Lung (tissue), 13 donors: Measurements from ENCODE around the gene ELOB. TPM values are rescaled to one million over a fixed set of nuclear protein-coding genes. Genes with fewer than 3 reads are reported as not detected.
"Not testable (repeated sequence)": the region's sequence is repeated elsewhere in the genome, so short reads cannot be mapped to it uniquely, and the experiment has no call there.

Experiments
- ATAC-seq: fragments of 200-7000 bp; cut with Tn5 transposase; one replicate; pipeline ENCODE4 v1.9.1; 2020; ENCODE audit warnings: moderate number of reproducible peaks; ENCODE audit not compliant: insufficient read depth, low FRiP score
- DNase-seq, 3 donors: peaks; one replicate each; pipeline ENCODE4 v3.0.0-alpha.2; 2013 to 2017
- H3K27ac ChIP-seq, 2 donors: one replicate each; pipeline ENCODE4 v1.5.1; 2013; ENCODE audit warnings: mild to moderate bottlenecking in 2 of 2, moderate library complexity in 2 of 2, control low read depth in 1 of 2, inconsistent platforms in 1 of 2, low read depth in 1 of 2, low read length in 1 of 2
- H3K27me3 ChIP-seq, 3 donors: one replicate each; pipeline ENCODE4 v1.5.1; 2013; ENCODE audit warnings: low read length in 2 of 3; ENCODE audit not compliant: control insufficient read depth in 3 of 3, insufficient read depth in 3 of 3
- H3K36me3 ChIP-seq, 4 donors: one replicate each; pipeline ENCODE4 v1.5.1; 2013; ENCODE audit warnings: low read length in 4 of 4, mild to moderate bottlenecking in 1 of 4, moderate library complexity in 1 of 4; ENCODE audit not compliant: control insufficient read depth in 4 of 4, insufficient read depth in 4 of 4
- H3K4me1 ChIP-seq, 5 donors: one replicate each; pipeline ENCODE4 v1.5.1; 2013; ENCODE audit warnings: low read length in 5 of 5, mild to moderate bottlenecking in 2 of 5, moderate library complexity in 1 of 5; ENCODE audit not compliant: control insufficient read depth in 5 of 5, insufficient read depth in 5 of 5
- H3K4me3 ChIP-seq: one replicate; pipeline ENCODE4 v1.5.1; 2013; ENCODE audit warnings: mild to moderate bottlenecking, control low read depth, moderate library complexity
- H3K9ac ChIP-seq, 2 donors: one replicate each; pipeline ENCODE4 v1.5.1; 2013; ENCODE audit warnings: low read length in 2 of 2, control low read depth in 1 of 2; ENCODE audit not compliant: insufficient read depth in 1 of 2
- H3K9me3 ChIP-seq, 4 donors: one replicate each; pipeline ENCODE4 v1.5.1; 2013; ENCODE audit warnings: low read length in 3 of 4, mild to moderate bottlenecking in 1 of 4, moderate library complexity in 1 of 4; ENCODE audit not compliant: control insufficient read depth in 4 of 4, insufficient read depth in 3 of 4
- CTCF ChIP-seq: IDR thresholded peaks from 2 replicates; pipeline ENCODE4 v1.5.1; 2012; ENCODE audit warnings: mild to moderate bottlenecking; ENCODE audit errors: control extremely low read depth, extremely low read depth
- WGBS, 2 donors: extraction: QIAGEN DNeasy Blood & Tissue Kit; methylation state at CpG; one replicate each; pipeline ENCODE4 v1.1.7; 2013; 5-methylcytosine and 5-hydroxymethylcytosine counted together
- polyA plus RNA-seq, 2 donors: library from polyadenylated mRNA; stranded (reverse); fragments of 200-250 nt; gene quantifications; one replicate each; pipeline ENCODE4 v1.2.1, GENCODE V29; 2013
- small RNA-seq: library from RNA; depleted of rRNA; stranded (forward); fragments of <200 nt; gene quantifications from one replicate; pipeline ENCODE3, GENCODE V24; 2014; ENCODE audit warnings: low replicate concordance
- total RNA-seq, 2 donors: library from RNA; depleted of rRNA in 1 of 2; stranded (reverse); fragments of >200 nt in 1 of 2; gene quantifications; one replicate each; pipeline ENCODE4 v1.2.1, GENCODE V29; 2014 to 2021
- donor health status: control.
- donor health status: control.
- donor health status: Bipolar disorder and iron deficiency.
- donor health status: healthy.
- donor health status: DM: yes; HTN: yes; CAD: no.

The ELOB gene
- total and polyA plus RNA-seq, 4 donors: 87.0 to 740 (median 346) TPM

DNA sequence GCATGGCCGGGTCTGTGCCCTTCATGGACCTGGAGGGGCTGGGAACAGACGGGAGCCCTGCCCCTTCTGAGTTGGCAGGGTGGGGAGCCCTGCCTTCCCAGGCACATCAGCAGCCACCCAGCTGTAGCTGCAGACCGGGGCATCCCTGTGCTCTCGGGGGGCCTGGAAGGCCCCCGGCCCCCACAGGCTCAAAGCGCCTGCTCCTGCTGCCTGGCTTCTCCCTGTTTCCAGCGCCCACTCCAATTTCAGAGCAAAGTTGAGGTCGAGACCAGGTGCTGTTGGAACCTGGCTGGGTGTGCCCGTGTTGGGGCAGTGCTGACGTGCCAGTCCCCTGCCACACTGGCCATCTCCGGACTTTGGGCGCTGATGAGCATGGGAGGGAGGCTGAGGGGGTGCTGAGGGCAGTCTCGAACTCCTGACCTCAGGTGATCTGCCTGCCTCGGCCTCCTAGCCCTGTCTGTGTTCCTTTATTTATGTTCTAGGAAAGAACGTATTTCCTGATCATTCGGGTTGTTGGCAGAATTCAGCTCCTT is 52.2 kb downstream of the ELOB start:
- no peak overlapping the region for H3K27ac ChIP-seq
- no peaks in the 10 kb centered on the region for H3K9me3 ChIP-seq
- ATAC-seq (no peak), DNase-seq (no peak)
- 69 to 79% methylated on average over 16 of the region's 16 CpGs for WGBS, 2 donors
- H3K4me1 ChIP-seq: peaks cover 0 to 4% (median 0%) of the 10 kb centered on the region in 5 donors
- no peaks in the 10 kb centered on the region for H3K27me3 ChIP-seq
- H3K36me3 ChIP-seq: no peaks in the 10 kb centered on the region
- no peak overlapping the region for H3K9ac ChIP-seq
- TF ChIP-seq CTCF: no peak
- H3K4me3 ChIP-seq: no peak overlapping the region

DNA sequence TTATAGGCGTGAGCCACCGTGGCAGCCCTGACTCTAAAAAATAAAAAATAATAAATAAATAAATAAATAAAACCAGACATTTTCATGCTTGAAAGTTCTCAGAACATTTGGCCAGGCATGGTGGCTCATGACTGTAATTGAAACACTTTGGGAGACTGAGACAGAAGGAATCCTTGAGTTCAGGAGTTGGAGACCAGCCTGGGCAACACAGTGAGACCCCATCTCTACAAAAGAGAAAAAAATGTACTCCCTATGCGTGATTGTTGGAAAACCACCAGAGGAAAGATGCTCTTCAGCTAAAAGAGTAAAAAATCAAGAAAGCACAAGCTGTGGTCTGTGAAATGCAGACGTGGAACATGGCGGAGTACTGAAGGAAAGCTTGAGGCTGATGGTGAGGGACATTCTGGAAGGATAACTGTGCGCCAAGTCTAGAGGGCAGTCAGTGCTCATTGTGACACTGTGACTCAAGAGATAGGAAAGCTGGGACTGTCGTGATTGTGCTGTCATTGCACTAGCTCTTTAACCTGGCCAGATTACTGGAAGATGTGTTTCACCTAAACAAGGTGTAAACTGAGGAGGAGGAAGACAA is 52.9 kb downstream of the ELOB start:
- no peak for TF ChIP-seq CTCF
- H3K9me3 ChIP-seq: no peaks in the 10 kb centered on the region
- peaks cover 0 to 8% (median 0%) of the 10 kb centered on the region in 5 donors for H3K4me1 ChIP-seq
- no peaks in the 10 kb centered on the region for H3K27me3 ChIP-seq
- H3K4me3 ChIP-seq: no peak overlapping the region
- WGBS, 2 donors: 79 to 85% methylated on average over 7 of the region's 7 CpGs
- H3K36me3 ChIP-seq: no peaks in the 10 kb centered on the region
- DNase-seq (no peak), ATAC-seq (no peak)
- H3K27ac ChIP-seq: no peak overlapping the region
- H3K9ac ChIP-seq: no peak overlapping the region

DNA sequence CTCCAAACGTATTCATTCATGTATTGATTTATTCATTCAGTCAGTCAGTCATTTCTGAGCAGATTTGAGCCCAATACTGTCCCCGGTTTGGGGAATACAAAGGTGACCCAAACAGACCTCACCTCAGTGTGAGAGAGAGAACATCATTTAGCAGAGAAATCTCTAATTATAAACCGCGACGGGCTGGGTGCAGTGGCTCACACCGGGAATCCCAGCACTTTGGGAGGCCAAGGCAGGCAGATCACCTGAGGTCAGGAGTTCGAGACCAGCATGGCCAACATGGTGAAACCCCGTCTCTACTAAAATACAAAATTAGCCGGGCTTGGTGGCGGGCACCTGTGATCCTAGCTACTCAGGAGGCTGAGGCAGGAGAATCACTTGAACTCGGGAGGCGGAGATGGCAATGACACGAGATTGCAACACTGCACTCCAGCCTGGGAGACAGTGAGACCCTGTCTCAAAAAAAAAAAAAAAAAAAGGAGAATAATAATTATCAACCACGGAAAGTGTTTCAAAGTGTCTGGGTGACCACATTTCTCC is 55.4 kb downstream of the ELOB start:
- not testable (repeated sequence) for H3K9ac ChIP-seq, DNase-seq, H3K27me3 ChIP-seq, H3K36me3 ChIP-seq, H3K4me3 ChIP-seq, ATAC-seq, H3K9me3 ChIP-seq, H3K27ac ChIP-seq
- peaks cover 0 to 11% (median 0%) of the 10 kb centered on the region in 5 donors for H3K4me1 ChIP-seq
- WGBS, 2 donors: 31 to 39% methylated on average over 14 of the region's 14 CpGs

Small RNA genes within 50 kb of the gene (small RNA-seq; reads per million reads assigned to genes)
- gene SNORA3C: 0.06 reads per million

Other genes starting within 250 kb of the ELOB start
- 1 to 10 TPM in 1 of 2 donors, under 1 TPM in 1; 0.65 to 2.1 TPM for gene CEMP1, start 245.9 kb downstream of the ELOB start, total RNA-seq
- 1 to 10 TPM; 1.1 to 1.6 TPM for gene CEMP1, start 245.9 kb downstream of the ELOB start, polyA plus RNA-seq
- gene PDPK1, start 239.3 kb downstream of the ELOB start, total RNA-seq: 10 to 100 TPM; 35.0 to 79.0 TPM
- gene PDPK1, start 239.3 kb downstream of the ELOB start, polyA plus RNA-seq: 10 to 100 TPM; 16.7 to 32.6 TPM
- 10 to 100 TPM; 18.0 to 31.3 TPM for gene KCTD5, start 94.8 kb downstream of the ELOB start, total RNA-seq
- 10 to 100 TPM; 17.1 to 31.8 TPM for gene KCTD5, start 94.8 kb downstream of the ELOB start, polyA plus RNA-seq
- 1 to 10 TPM; 1.1 to 2.4 TPM for gene PRSS27, start 57.1 kb downstream of the ELOB start, total RNA-seq
- 1 to 10 TPM; 1.8 to 2.5 TPM for gene PRSS27, start 57.1 kb downstream of the ELOB start, polyA plus RNA-seq
- gene SRRM2, start 24.6 kb downstream of the ELOB start, total RNA-seq: 100 to 1,000 TPM; 316 to 541 TPM
- 100 to 1,000 TPM; 353 to 589 TPM for gene SRRM2, start 24.6 kb downstream of the ELOB start, polyA plus RNA-seq
- gene PRSS33, start 10.3 kb upstream of the ELOB start, total RNA-seq: under 1 TPM in 1 of 2 donors, not detected in 1; 0.12 TPM
- under 1 TPM in 1 of 2 donors, not detected in 1; 0.08 TPM for gene PRSS33, start 10.3 kb upstream of the ELOB start, polyA plus RNA-seq
- gene PRSS41, start 21.2 kb upstream of the ELOB start, total RNA-seq: not detected
- not detected for gene PRSS41, start 21.2 kb upstream of the ELOB start, polyA plus RNA-seq
- gene PRSS21, start 40.0 kb upstream of the ELOB start, total RNA-seq: 1 to 10 TPM in 1 of 2 donors, not detected in 1; 7.9 TPM
- gene PRSS21, start 40.0 kb upstream of the ELOB start, polyA plus RNA-seq: 1 to 10 TPM in 1 of 2 donors, under 1 TPM in 1; 0.77 to 4.2 TPM
- gene ZG16B, start 53.0 kb upstream of the ELOB start, total RNA-seq: 1 to 10 TPM; 4.7 to 6.1 TPM
- 1 to 10 TPM; 2.1 to 3.9 TPM for gene ZG16B, start 53.0 kb upstream of the ELOB start, polyA plus RNA-seq
- gene PRSS22, start 80.9 kb upstream of the ELOB start, total RNA-seq: 10 to 100 TPM; 11.5 to 34.1 TPM
- gene PRSS22, start 80.9 kb upstream of the ELOB start, polyA plus RNA-seq: 10 to 100 TPM; 27.3 to 30.1 TPM
- gene FLYWCH2, start 105.9 kb upstream of the ELOB start, total RNA-seq: 10 to 100 TPM; 26.7 to 38.0 TPM
- gene FLYWCH2, start 105.9 kb upstream of the ELOB start, polyA plus RNA-seq: 10 to 100 TPM; 40.4 to 40.6 TPM
- gene FLYWCH1, start 134.7 kb upstream of the ELOB start, total RNA-seq: 10 to 100 TPM; 15.0 to 34.3 TPM
- gene FLYWCH1, start 134.7 kb upstream of the ELOB start, polyA plus RNA-seq: 10 to 100 TPM; 13.3 to 27.7 TPM
- under 1 TPM in 1 of 2 donors, not detected in 1; 0.15 TPM for gene KREMEN2, start 187.0 kb upstream of the ELOB start, total RNA-seq
- under 1 TPM; 0.06 to 0.14 TPM for gene KREMEN2, start 187.0 kb upstream of the ELOB start, polyA plus RNA-seq
- gene PAQR4, start 192.1 kb upstream of the ELOB start, total RNA-seq: 10 to 100 TPM in 1 of 2 donors, 1 to 10 TPM in 1; 4.0 to 21.3 TPM
- gene PAQR4, start 192.1 kb upstream of the ELOB start, polyA plus RNA-seq: 10 to 100 TPM; 10.6 to 15.6 TPM
- gene PKMYT1, start 203.2 kb upstream of the ELOB start, total RNA-seq: 1 to 10 TPM; 2.9 to 5.9 TPM
- 1 to 10 TPM; 4.6 to 9.4 TPM for gene PKMYT1, start 203.2 kb upstream of the ELOB start, polyA plus RNA-seq
- gene CLDN9, start 235.6 kb upstream of the ELOB start, total RNA-seq: 1 to 10 TPM; 1.5 to 5.3 TPM
- under 1 TPM; 0.91 to 0.98 TPM for gene CLDN9, start 235.6 kb upstream of the ELOB start, polyA plus RNA-seq
- gene CLDN6, start 240.9 kb upstream of the ELOB start, total RNA-seq: 1 to 10 TPM in 1 of 2 donors, under 1 TPM in 1; 0.92 to 7.1 TPM
- under 1 TPM in 1 of 2 donors, not detected in 1; 0.10 TPM for gene CLDN6, start 240.9 kb upstream of the ELOB start, polyA plus RNA-seq
- 100 to 1,000 TPM in 1 of 2 donors, 10 to 100 TPM in 1; 19.1 to 107 TPM for gene TNFRSF12A, start 243.1 kb upstream of the ELOB start, total RNA-seq
- gene TNFRSF12A, start 243.1 kb upstream of the ELOB start, polyA plus RNA-seq: 100 to 1,000 TPM; 132 to 192 TPM
- gene HCFC1R1, start 246.7 kb upstream of the ELOB start, total RNA-seq: 10 to 100 TPM; 10.9 to 51.1 TPM
- gene HCFC1R1, start 246.7 kb upstream of the ELOB start, polyA plus RNA-seq: 100 to 1,000 TPM in 1 of 2 donors, 10 to 100 TPM in 1; 40.4 to 138 TPM
- 10 to 100 TPM; 12.7 to 39.9 TPM for gene THOC6, start 246.8 kb upstream of the ELOB start, total RNA-seq
- gene THOC6, start 246.8 kb upstream of the ELOB start, polyA plus RNA-seq: 10 to 100 TPM; 40.0 to 58.3 TPM